Hepatocyte (in vitro differentiated cells): ENCODE results near the gene MAPRE2. TPM values are rescaled to one million over a fixed set of nuclear protein-coding genes. Genes with fewer than 3 reads are reported as not detected.
A peak's percentile ranks its signal among the peaks of the same experiment; 100 is the strongest.

Experiments
- DNase-seq: peaks from one replicate; pipeline ENCODE4 v3.0.0-alpha.2; 2016; ENCODE audit warnings: low spot score
- H2AFZ ChIP-seq: fragments of 200-600 bp; sonication (generic); 2 replicates; pipeline ENCODE4 v1.6.0; 2016; ENCODE audit warnings: antibody characterized with exemption, mild to moderate bottlenecking
- H3K27ac ChIP-seq: fragments of 200-600 bp; sonication (generic); 2 replicates; pipeline ENCODE4 v1.5.1; 2016; ENCODE audit warnings: mild to moderate bottlenecking
- H3K27me3 ChIP-seq: fragments of 200-600 bp; sonication (generic); 2 replicates; pipeline ENCODE4 v1.6.1; 2016
- H3K36me3 ChIP-seq: fragments of 200-600 bp; sonication (generic); replicated peaks from 2 replicates; pipeline ENCODE4 v1.5.1; 2016; ENCODE audit warnings: low read depth; ENCODE audit not compliant: insufficient read depth
- H3K4me1 ChIP-seq: fragments of 200-600 bp; sonication (generic); 2 replicates; pipeline ENCODE4 v1.5.1; 2016; ENCODE audit warnings: mild to moderate bottlenecking, moderate library complexity; ENCODE audit not compliant: insufficient read depth
- H3K4me2 ChIP-seq: fragments of 200-600 bp; sonication (generic); 2 replicates; pipeline ENCODE4 v1.6.0; 2016
- H3K4me3 ChIP-seq: fragments of 200-600 bp; sonication (generic); 2 replicates; pipeline ENCODE4 v1.5.1; 2016; ENCODE audit warnings: mild to moderate bottlenecking
- H3K79me2 ChIP-seq: fragments of 200-600 bp; sonication (generic); 2 replicates; pipeline ENCODE4 v1.6.0; 2017; ENCODE audit warnings: mild to moderate bottlenecking
- H3K9me2 ChIP-seq: fragments of 200-600 bp; sonication (generic); replicated peaks from 2 replicates; pipeline ENCODE4 v1.6.0; 2017; ENCODE audit warnings: mild to moderate bottlenecking; ENCODE audit not compliant: insufficient read depth
- H3K9me3 ChIP-seq: fragments of 200-600 bp; sonication (generic); 2 replicates; pipeline ENCODE4 v1.5.1; 2016; ENCODE audit warnings: low read depth, mild to moderate bottlenecking
- H4K20me1 ChIP-seq: fragments of 200-600 bp; sonication (generic); 2 replicates; pipeline ENCODE4 v1.6.0; 2016; ENCODE audit warnings: mild to moderate bottlenecking; ENCODE audit not compliant: insufficient read depth, poor library complexity, severe bottlenecking
- EZH2 ChIP-seq: fragments of 200-600 bp; sonication (generic); IDR thresholded peaks from 2 replicates; pipeline ENCODE4 v1.6.1; 2016; ENCODE audit warnings: antibody characterized with exemption, mild to moderate bottlenecking, borderline replicate concordance
- EZH2phosphoT487 ChIP-seq: fragments of 200-600 bp; sonication (generic); IDR thresholded peaks from one replicate; pipeline ENCODE4 v1.6.1; 2018; ENCODE audit warnings: antibody characterized with exemption, mild to moderate bottlenecking, low read depth, moderate library complexity; ENCODE audit not compliant: unreplicated experiment, severe bottlenecking
- WGBS: methylation state at CpG from one replicate; pipeline ENCODE4 v1.1.6; 2016; ENCODE audit warnings: low lambda C conversion rate; ENCODE audit errors: missing lambda C conversion rate; 5-methylcytosine and 5-hydroxymethylcytosine counted together
- polyA plus RNA-seq: library from polyadenylated mRNA; unstranded; fragments of >200 nt; fragmentation: Nextera tagmentation; extraction: Ambion mirVana; gene quantifications from 2 replicates; pipeline ENCODE4 v1.2.1, GENCODE V29; 2016
- total RNA-seq: library from RNA; depleted of rRNA; stranded (reverse); fragments of >200 nt; gene quantifications from 2 replicates; pipeline ENCODE4 v1.2.3, GENCODE V29; 2014
- TF ChIP-seq, protein P1 (sequence below): fragments of 200-600 bp; sonication (generic); IDR thresholded peaks from 2 replicates; pipeline ENCODE4 v1.5.1; 2016; ENCODE audit warnings: antibody characterized with exemption, mild to moderate bottlenecking; ENCODE audit not compliant: poor library complexity

Gene MAPRE2
- total and polyA plus RNA-seq, 2 experiments from 2014 or later: 19.1 to 27.6 TPM

DNA sequence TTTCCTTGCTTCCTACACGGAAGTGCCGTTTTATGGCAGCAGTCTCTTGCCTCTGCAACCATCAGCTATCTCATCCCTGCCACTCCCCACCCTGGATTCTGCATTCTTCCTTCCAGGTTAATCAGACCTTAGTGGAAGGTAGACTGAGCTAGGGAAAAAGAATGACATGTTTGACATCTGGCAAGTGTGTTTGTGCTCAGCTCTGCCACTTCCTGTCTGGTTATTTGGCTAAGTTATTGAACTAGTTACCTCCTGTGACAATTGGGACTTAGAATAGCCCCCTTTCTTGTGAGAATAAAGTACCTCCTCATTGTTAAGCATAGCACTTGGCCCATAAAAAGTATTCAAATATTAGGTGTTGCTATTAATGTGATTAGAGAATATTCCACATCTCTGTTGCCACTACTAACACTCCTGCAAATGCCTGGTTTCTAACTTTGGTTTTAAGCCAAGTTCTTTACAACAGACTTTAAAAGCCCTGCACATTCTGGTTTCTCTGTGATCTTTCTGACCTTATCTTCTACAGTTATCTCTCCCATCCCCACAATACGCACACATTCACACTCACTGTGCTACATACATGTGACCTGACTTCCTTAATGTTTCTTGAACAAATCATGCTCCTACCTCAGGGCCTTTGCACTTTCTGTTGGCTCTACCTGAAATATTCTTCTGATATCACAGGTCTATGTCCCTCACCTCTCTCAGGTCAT is 10.8 kb upstream of the MAPRE2 start:
- peak overlapping the region; percentile 72 for H3K27ac ChIP-seq
- H3K9me2 ChIP-seq: no peaks in the 10 kb centered on the region
- H3K79me2 ChIP-seq: no peaks in the 10 kb centered on the region
- H4K20me1 ChIP-seq: no peaks in the 10 kb centered on the region
- H3K36me3 ChIP-seq: no peaks in the 10 kb centered on the region
- H3K4me2 ChIP-seq: peak overlapping the region; percentile 55
- H3K27me3 ChIP-seq: no peaks in the 10 kb centered on the region
- H3K9me3 ChIP-seq: no peaks in the 10 kb centered on the region
- DNase-seq: peak; percentile 28
- peaks cover 11% of the 10 kb centered on the region for H3K4me1 ChIP-seq
- 43% methylated on average over 3 of the region's 3 CpGs for WGBS
- H2AFZ ChIP-seq: peak overlapping the region; percentile 3
- no peak overlapping the region for H3K4me3 ChIP-seq
- TF ChIP-seq, protein P1, sequence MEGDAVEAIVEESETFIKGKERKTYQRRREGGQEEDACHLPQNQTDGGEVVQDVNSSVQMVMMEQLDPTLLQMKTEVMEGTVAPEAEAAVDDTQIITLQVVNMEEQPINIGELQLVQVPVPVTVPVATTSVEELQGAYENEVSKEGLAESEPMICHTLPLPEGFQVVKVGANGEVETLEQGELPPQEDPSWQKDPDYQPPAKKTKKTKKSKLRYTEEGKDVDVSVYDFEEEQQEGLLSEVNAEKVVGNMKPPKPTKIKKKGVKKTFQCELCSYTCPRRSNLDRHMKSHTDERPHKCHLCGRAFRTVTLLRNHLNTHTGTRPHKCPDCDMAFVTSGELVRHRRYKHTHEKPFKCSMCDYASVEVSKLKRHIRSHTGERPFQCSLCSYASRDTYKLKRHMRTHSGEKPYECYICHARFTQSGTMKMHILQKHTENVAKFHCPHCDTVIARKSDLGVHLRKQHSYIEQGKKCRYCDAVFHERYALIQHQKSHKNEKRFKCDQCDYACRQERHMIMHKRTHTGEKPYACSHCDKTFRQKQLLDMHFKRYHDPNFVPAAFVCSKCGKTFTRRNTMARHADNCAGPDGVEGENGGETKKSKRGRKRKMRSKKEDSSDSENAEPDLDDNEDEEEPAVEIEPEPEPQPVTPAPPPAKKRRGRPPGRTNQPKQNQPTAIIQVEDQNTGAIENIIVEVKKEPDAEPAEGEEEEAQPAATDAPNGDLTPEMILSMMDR: no peak
- TF ChIP-seq EZH2phosphoT487: no peak
- TF ChIP-seq EZH2: no peak

DNA sequence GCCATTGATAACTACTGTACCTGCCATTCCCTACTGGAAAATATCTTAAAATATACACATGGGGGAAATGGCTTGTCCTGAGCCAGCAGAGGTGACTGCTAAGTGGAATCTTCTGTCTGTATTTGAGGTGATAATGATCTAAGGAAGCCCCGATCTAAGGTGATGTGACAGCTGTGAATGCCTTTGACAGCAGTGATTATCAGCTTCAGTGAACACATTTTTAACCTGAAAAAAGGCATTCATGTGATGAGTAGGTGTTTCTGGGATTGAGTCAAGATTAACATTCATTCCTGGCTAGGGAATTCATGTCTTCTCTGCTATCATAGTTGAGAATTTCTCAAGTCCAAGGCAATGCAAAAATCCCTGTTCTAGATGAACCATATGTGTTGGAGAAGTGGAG is 9.1 kb upstream of the MAPRE2 start:
- H4K20me1 ChIP-seq: no peaks in the 10 kb centered on the region
- H2AFZ ChIP-seq: no peak overlapping the region
- H3K4me3 ChIP-seq: no peak overlapping the region
- H3K27me3 ChIP-seq: no peaks in the 10 kb centered on the region
- no peaks in the 10 kb centered on the region for H3K9me2 ChIP-seq
- no peaks in the 10 kb centered on the region for H3K9me3 ChIP-seq
- H3K79me2 ChIP-seq: no peaks in the 10 kb centered on the region
- H3K4me1 ChIP-seq: no peaks in the 10 kb centered on the region
- 31% methylated on average over 1 of the region's 1 CpG for WGBS
- TF ChIP-seq EZH2 (no peak), EZH2phosphoT487 (no peak)
- TF ChIP-seq, protein P1: no peak
- H3K27ac ChIP-seq: no peak overlapping the region
- H3K4me2 ChIP-seq: no peak overlapping the region
- DNase-seq: no peak
- H3K36me3 ChIP-seq: no peaks in the 10 kb centered on the region

DNA sequence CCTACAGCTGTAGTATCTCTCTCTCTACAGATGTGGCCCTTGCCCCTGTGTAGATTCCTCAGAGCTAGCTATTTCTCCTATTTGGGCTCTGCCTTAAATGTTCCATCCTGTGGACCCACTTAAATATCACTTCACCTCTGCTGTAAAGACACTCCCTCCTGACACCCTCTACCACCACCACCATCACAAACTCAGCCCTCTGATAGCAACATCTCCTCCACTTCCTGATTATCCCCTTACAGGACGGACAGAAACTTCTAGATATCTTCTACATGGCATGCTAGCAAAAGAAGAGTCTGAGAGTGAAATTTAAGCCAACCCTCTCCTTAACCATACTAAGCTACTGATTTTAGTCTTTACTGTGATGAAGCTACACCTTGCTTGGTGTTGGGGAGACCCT is 3.2 kb upstream of the MAPRE2 start:
- TF ChIP-seq EZH2phosphoT487 (no peak), EZH2 (no peak)
- TF ChIP-seq, protein P1: no peak
- no peaks in the 10 kb centered on the region for H3K27me3 ChIP-seq
- H3K79me2 ChIP-seq: peaks cover 11% of the 10 kb centered on the region
- no peaks in the 10 kb centered on the region for H3K36me3 ChIP-seq
- no peak overlapping the region for H3K4me2 ChIP-seq
- H3K4me3 ChIP-seq: no peak overlapping the region
- H3K9me2 ChIP-seq: no peaks in the 10 kb centered on the region
- H3K9me3 ChIP-seq: no peaks in the 10 kb centered on the region
- 74% methylated on average over 1 of the region's 1 CpG for WGBS
- H3K4me1 ChIP-seq: peaks cover 6% of the 10 kb centered on the region
- no peak overlapping the region for H2AFZ ChIP-seq
- H4K20me1 ChIP-seq: no peaks in the 10 kb centered on the region
- no peak for DNase-seq
- no peak overlapping the region for H3K27ac ChIP-seq
